ENCODE measurements around the gene EEF1A2. TPM values are rescaled to one million over a fixed set of nuclear protein-coding genes. Genes with fewer than 3 reads are reported as not detected.

Gene EEF1A2
- total RNA-seq, 1 donor from 2014 or later = 37.6 TPM

DNA sequence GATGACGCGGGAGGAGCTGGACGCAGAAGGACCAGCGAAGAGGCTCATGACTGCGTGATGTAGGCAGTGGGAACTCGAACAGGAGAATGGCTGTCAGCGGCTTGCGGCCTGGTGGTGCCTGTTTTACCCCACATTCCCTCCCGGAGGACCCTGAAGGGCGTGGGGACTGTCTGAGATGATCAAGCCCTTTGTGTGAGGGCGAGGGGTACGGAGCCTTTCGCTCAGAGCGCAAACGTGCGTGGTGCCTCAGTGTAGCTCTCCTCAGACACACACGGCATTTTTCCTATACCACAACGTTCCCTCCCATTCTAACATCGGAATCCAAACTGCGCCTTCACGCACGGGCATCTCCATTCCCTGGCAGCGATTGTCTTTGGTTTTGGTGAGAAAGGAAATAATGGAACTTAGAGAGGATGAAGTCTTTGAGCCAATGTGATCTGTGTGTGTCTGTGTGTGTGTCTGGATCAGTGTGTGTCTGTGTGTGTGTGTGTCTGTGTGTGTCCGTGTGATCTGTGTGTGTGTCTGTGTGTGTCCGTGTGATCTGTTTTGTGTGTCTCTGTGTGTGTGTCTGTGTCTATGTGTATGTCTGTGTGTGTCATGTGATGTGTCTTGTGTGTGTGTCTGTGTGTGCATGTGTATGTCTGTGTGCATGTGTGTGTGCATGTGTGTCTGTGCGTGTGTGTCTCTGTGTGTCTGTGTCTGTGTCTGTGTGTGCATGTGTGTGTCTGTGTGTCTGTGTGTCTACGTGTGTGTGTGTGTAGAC is 33.0 kb upstream of the EEF1A2 start:
- Histone ChIP-seq H4K20me1 (ENCODE audit: insufficient read depth, low read length) (peaks cover 3% of the 10 kb centered on the region), H3K9ac (ENCODE audit: low read length) (no peak overlapping the region), H3K36me3 (ENCODE audit: insufficient read depth, low read length) (no peaks in the 10 kb centered on the region), H3K27me3 (ENCODE audit: insufficient read depth, low read length) (no peaks in the 10 kb centered on the region), H3K27ac (ENCODE audit: low read depth, low read length) (no peak overlapping the region), H3K4me3 (ENCODE audit: insufficient read depth, low read depth, low read length) (no peak overlapping the region), H3K4me1 (ENCODE audit: insufficient read depth, low read length) (peaks cover 3% of the 10 kb centered on the region), H3K9me3 (ENCODE audit: insufficient read depth, low read depth, low read length) (no peaks in the 10 kb centered on the region), H2AFZ (ENCODE audit: low read depth, low read length) (no peak overlapping the region), H3K4me2 (ENCODE audit: low read length) (no peak overlapping the region), H3K79me2 (ENCODE audit: insufficient read depth, low read length) (no peaks in the 10 kb centered on the region)
- Mint-ChIP-seq H3K4me3 (ENCODE audit: unreplicated experiment) (no peak overlapping the region), H3K27ac (ENCODE audit: unreplicated experiment) (no peak overlapping the region), H3K9me3 (ENCODE audit: unreplicated experiment) (no peaks in the 10 kb centered on the region), H3K4me1 (ENCODE audit: low read depth, unreplicated experiment) (no peaks in the 10 kb centered on the region), H3K36me3 (ENCODE audit: low read depth, unreplicated experiment) (no peaks in the 10 kb centered on the region), H3K27me3 (ENCODE audit: low read depth, unreplicated experiment) (no peaks in the 10 kb centered on the region)
- FAIRE-seq (no peak), DNase-seq (ENCODE audit: low read depth) (no peak)
- TF ChIP-seq EZH2 (IDR thresholded peaks at IDR 0.05; ENCODE audit: insufficient read depth, low read length) = no peak
- no peak for TF ChIP-seq CTCF (IDR thresholded peaks at IDR 0.05; ENCODE audit: insufficient read depth, low read depth, low read length)

- Mint-ChIP-seq H3K4me3 (ENCODE audit: unreplicated experiment) (no peak overlapping the region), H3K4me1 (ENCODE audit: low read depth, unreplicated experiment) (no peaks in the 10 kb centered on the region), H3K27me3 (ENCODE audit: low read depth, unreplicated experiment) (no peaks in the 10 kb centered on the region), H3K36me3 (ENCODE audit: low read depth, unreplicated experiment) (no peaks in the 10 kb centered on the region), H3K9me3 (ENCODE audit: unreplicated experiment) (no peaks in the 10 kb centered on the region), H3K27ac (ENCODE audit: unreplicated experiment) (no peak overlapping the region)
- Histone ChIP-seq H3K4me1 (ENCODE audit: insufficient read depth, low read length) (no peaks in the 10 kb centered on the region), H3K27me3 (ENCODE audit: insufficient read depth, low read length) (no peaks in the 10 kb centered on the region), H2AFZ (ENCODE audit: low read depth, low read length) (no peak overlapping the region), H3K79me2 (ENCODE audit: insufficient read depth, low read length) (no peaks in the 10 kb centered on the region), H3K36me3 (ENCODE audit: insufficient read depth, low read length) (no peaks in the 10 kb centered on the region), H3K9ac (ENCODE audit: low read length) (no peak overlapping the region), H3K9me3 (ENCODE audit: insufficient read depth, low read depth, low read length) (no peaks in the 10 kb centered on the region), H3K4me3 (ENCODE audit: insufficient read depth, low read depth, low read length) (no peak overlapping the region), H3K4me2 (ENCODE audit: low read length) (no peak overlapping the region), H3K27ac (ENCODE audit: low read depth, low read length) (no peak overlapping the region), H4K20me1 (ENCODE audit: insufficient read depth, low read length) (peaks cover 8% of the 10 kb centered on the region)
- no peak for FAIRE-seq
- DNase-seq (ENCODE audit: low read depth) = no peak
- TF ChIP-seq CTCF (IDR thresholded peaks at IDR 0.05; ENCODE audit: insufficient read depth, low read depth, low read length) (no peak), EZH2 (IDR thresholded peaks at IDR 0.05; ENCODE audit: insufficient read depth, low read length) (no peak)
These were observed 31.9 kb upstream of the EEF1A2 start for GRCh38 chr20:63530788-63531160.

Data from astrocyte (in vitro differentiated cells and primary cell).